Trophoblast cell (in vitro differentiated cells and primary cell): ENCODE data around the gene CYP2C8.
"Not testable (repeated sequence)": the region's sequence is repeated elsewhere in the genome, so short reads cannot be mapped to it uniquely, and the experiment has no call there.

Experiments used
- DNase-seq, 2 donors: peaks; one replicate each; pipeline ENCODE4 v3.0.0-alpha.2; 2016
- H2AFZ ChIP-seq: 2 replicates; pipeline ENCODE4 v1.6.1; 2013; ENCODE audit warnings: low read length, moderate library complexity, mild to moderate bottlenecking; ENCODE audit not compliant: insufficient read depth, poor library complexity
- H2AK5ac ChIP-seq: 2 replicates; pipeline ENCODE4 v1.6.1; 2013; ENCODE audit warnings: mild to moderate bottlenecking, low read length
- H2BK120ac ChIP-seq: 2 replicates; pipeline ENCODE4 v1.6.1; 2013; ENCODE audit warnings: low read length, mild to moderate bottlenecking, moderate library complexity; ENCODE audit not compliant: insufficient read depth, poor library complexity
- H2BK12ac ChIP-seq: 2 replicates; pipeline ENCODE4 v1.6.1; 2013; ENCODE audit warnings: mild to moderate bottlenecking, low read length, moderate library complexity
- H2BK5ac ChIP-seq: 2 replicates; pipeline ENCODE4 v1.6.1; 2013; ENCODE audit warnings: low read length, low read depth, moderate library complexity, mild to moderate bottlenecking; ENCODE audit not compliant: poor library complexity
- H3K14ac ChIP-seq: 2 replicates; pipeline ENCODE4 v1.6.1; 2013; ENCODE audit warnings: mild to moderate bottlenecking, low read length
- H3K18ac ChIP-seq: 2 replicates; pipeline ENCODE4 v1.6.1; 2013; ENCODE audit warnings: mild to moderate bottlenecking, low read length
- H3K23ac ChIP-seq: 2 replicates; pipeline ENCODE4 v1.6.1; 2013; ENCODE audit warnings: low read length
- H3K27ac ChIP-seq: 2 replicates; pipeline ENCODE4 v1.5.1; 2013; ENCODE audit warnings: low read depth, mild to moderate bottlenecking, inconsistent platforms, low read length, moderate library complexity
- H3K27me3 ChIP-seq: 2 replicates; pipeline ENCODE4 v1.6.1; 2013; ENCODE audit warnings: inconsistent platforms, mild to moderate bottlenecking, low read length, moderate library complexity; ENCODE audit not compliant: insufficient read depth
- H3K36me3 ChIP-seq, 2 experiments: 1 replicate in 1 of 2; 2 replicates in 1 of 2; pipeline ENCODE4 v1.6.1; 2013; ENCODE audit warnings: low read length in 2 of 2, mild to moderate bottlenecking in 2 of 2, moderate library complexity in 1 of 2; ENCODE audit not compliant: insufficient read depth in 2 of 2, control insufficient read depth in 1 of 2
- H3K4ac ChIP-seq: 2 replicates; pipeline ENCODE4 v1.6.1; 2013; ENCODE audit warnings: low read depth, mild to moderate bottlenecking, low read length, moderate library complexity
- H3K4me1 ChIP-seq, 2 experiments: 1 replicate in 1 of 2; 2 replicates in 1 of 2; pipeline ENCODE4 v1.6.1; 2013; ENCODE audit warnings: low read length in 2 of 2, mild to moderate bottlenecking in 2 of 2, moderate library complexity in 1 of 2; ENCODE audit not compliant: insufficient read depth in 2 of 2, control insufficient read depth in 1 of 2
- H3K4me2 ChIP-seq: 2 replicates; pipeline ENCODE4 v1.6.1; 2013; ENCODE audit warnings: inconsistent platforms, mild to moderate bottlenecking, low read length, moderate library complexity
- H3K4me3 ChIP-seq: 2 replicates; pipeline ENCODE4 v1.5.1; 2013; ENCODE audit warnings: mild to moderate bottlenecking, low read depth, low read length, inconsistent platforms
- H3K79me1 ChIP-seq: one replicate; pipeline ENCODE4 v1.6.1; 2013; ENCODE audit warnings: low read length
- H3K79me2 ChIP-seq: 2 replicates; pipeline ENCODE4 v1.6.1; 2013; ENCODE audit warnings: low read length, mild to moderate bottlenecking; ENCODE audit not compliant: control insufficient read depth, insufficient read depth, poor library complexity
- H3K9ac ChIP-seq: 2 replicates; pipeline ENCODE4 v1.6.1; 2013; ENCODE audit warnings: mild to moderate bottlenecking, low read length
- H3K9me3 ChIP-seq: 2 replicates; pipeline ENCODE4 v1.6.1; 2013; ENCODE audit warnings: low read depth, mild to moderate bottlenecking, control low read depth, inconsistent platforms, low read length; ENCODE audit not compliant: insufficient read depth
- H4K12ac ChIP-seq: 2 replicates; pipeline ENCODE4 v1.6.1; 2013; ENCODE audit warnings: low read depth, mild to moderate bottlenecking, low read length, moderate library complexity
- H4K8ac ChIP-seq: 2 replicates; pipeline ENCODE4 v1.6.1; 2013; ENCODE audit warnings: low read depth, mild to moderate bottlenecking, low read length, moderate library complexity
- H4K91ac ChIP-seq: one replicate; pipeline ENCODE4 v1.6.1; 2013; ENCODE audit warnings: low read depth, mild to moderate bottlenecking, low read length, moderate library complexity
- WGBS: extraction: QIAGEN DNeasy Blood & Tissue Kit; methylation state at CpG from one replicate; pipeline ENCODE4 v1.1.7; 2013; ENCODE audit warnings: missing lambda C conversion rate; ENCODE audit not compliant: insufficient read length, insufficient coverage; ENCODE audit errors: extremely low coverage; 5-methylcytosine and 5-hydroxymethylcytosine counted together

CYP2C8 gene

GRCh38 chr10:95096143-95096542 is 26.8 kb upstream of the CYP2C8 start:
- Histone ChIP-seq H3K4me3 (no peak overlapping the region), H3K4me1 (no peaks in the 10 kb centered on the region), H2BK5ac (no peak overlapping the region), H2AFZ (no peak overlapping the region), H3K36me3 (no peaks in the 10 kb centered on the region), H2BK12ac (no peak overlapping the region), H3K27me3 (no peaks in the 10 kb centered on the region), H3K23ac (peak overlapping the region; percentile 12), H3K18ac (no peak overlapping the region), H3K4ac (no peak overlapping the region), H2AK5ac (no peak overlapping the region), H3K9me3 (no peaks in the 10 kb centered on the region), H3K4me2 (no peak overlapping the region), H4K91ac (no peak overlapping the region), H3K14ac (no peak overlapping the region), H3K9ac (no peak overlapping the region), H3K79me2 (no peaks in the 10 kb centered on the region), H2BK120ac (no peak overlapping the region), H3K27ac (no peak overlapping the region), H3K79me1 (no peaks in the 10 kb centered on the region), H4K8ac (no peak overlapping the region), H4K12ac (no peak overlapping the region)
- no CpG with 5 or more reads among the region's 1 CpG for WGBS
- DNase-seq, result no peak

DNA sequence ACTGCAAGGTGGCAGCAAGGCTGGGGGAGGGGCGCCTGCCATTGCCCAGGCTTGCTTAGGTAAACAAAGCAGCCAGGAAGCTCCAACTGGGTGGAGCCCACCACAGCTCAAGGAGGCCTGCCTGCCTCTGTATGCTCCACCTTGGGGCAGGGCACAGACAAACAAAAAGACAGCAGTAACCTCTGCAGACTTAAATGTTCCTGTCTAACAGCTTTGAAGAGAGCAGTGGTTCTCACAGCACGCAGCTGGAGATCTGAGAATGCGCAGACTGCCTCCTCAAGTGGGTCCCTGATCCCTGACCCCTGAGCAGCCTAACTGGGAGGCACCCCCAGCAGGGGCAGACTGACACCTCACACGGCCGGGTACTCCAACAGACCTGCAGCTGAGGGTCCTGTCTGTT is 10.3 kb upstream of the CYP2C8 start:
- H3K9ac ChIP-seq, H4K8ac ChIP-seq: not testable (repeated sequence)
- WGBS, result no CpG with 5 or more reads among the region's 5 CpGs

GRCh38 chr10:95077556-95077955 is 8.3 kb upstream of the CYP2C8 start:
- H2AK5ac ChIP-seq, result no peak overlapping the region
- H3K18ac ChIP-seq, result no peak overlapping the region
- H3K79me1 ChIP-seq, result no peaks in the 10 kb centered on the region
- H3K4me3 ChIP-seq, result no peak overlapping the region
- no peaks in the 10 kb centered on the region for H3K79me2 ChIP-seq
- H2AFZ ChIP-seq, result no peak overlapping the region
- H3K4me2 ChIP-seq, result no peak overlapping the region
- no peak overlapping the region for H3K14ac ChIP-seq
- no peak overlapping the region for H2BK12ac ChIP-seq
- no peak overlapping the region for H2BK5ac ChIP-seq
- no peak for DNase-seq
- H3K9me3 ChIP-seq, result no peaks in the 10 kb centered on the region
- H3K27me3 ChIP-seq, result no peaks in the 10 kb centered on the region
- no peak overlapping the region for H3K9ac ChIP-seq
- no peak overlapping the region for H3K27ac ChIP-seq
- no peaks in the 10 kb centered on the region for H3K36me3 ChIP-seq
- H4K12ac ChIP-seq, result no peak overlapping the region
- H3K4me1 ChIP-seq, result no peaks in the 10 kb centered on the region
- H4K8ac ChIP-seq, result no peak overlapping the region
- no peak overlapping the region for H2BK120ac ChIP-seq
- H3K23ac ChIP-seq, result no peak overlapping the region
- H3K4ac ChIP-seq, result no peak overlapping the region
- no peak overlapping the region for H4K91ac ChIP-seq

More for the DNA sequence above, 10.3 kb upstream of the CYP2C8 start:
- not testable (repeated sequence) for H2BK120ac ChIP-seq, H3K4me2 ChIP-seq, H3K23ac ChIP-seq, H3K27me3 ChIP-seq, H3K79me2 ChIP-seq, H2BK12ac ChIP-seq, H4K12ac ChIP-seq, H3K18ac ChIP-seq, H2AFZ ChIP-seq, H3K4me1 ChIP-seq, H2AK5ac ChIP-seq, H3K27ac ChIP-seq, H3K4me3 ChIP-seq, DNase-seq, H3K14ac ChIP-seq, H2BK5ac ChIP-seq, H3K36me3 ChIP-seq, H4K91ac ChIP-seq, H3K79me1 ChIP-seq, H3K9me3 ChIP-seq, H3K4ac ChIP-seq

DNA sequence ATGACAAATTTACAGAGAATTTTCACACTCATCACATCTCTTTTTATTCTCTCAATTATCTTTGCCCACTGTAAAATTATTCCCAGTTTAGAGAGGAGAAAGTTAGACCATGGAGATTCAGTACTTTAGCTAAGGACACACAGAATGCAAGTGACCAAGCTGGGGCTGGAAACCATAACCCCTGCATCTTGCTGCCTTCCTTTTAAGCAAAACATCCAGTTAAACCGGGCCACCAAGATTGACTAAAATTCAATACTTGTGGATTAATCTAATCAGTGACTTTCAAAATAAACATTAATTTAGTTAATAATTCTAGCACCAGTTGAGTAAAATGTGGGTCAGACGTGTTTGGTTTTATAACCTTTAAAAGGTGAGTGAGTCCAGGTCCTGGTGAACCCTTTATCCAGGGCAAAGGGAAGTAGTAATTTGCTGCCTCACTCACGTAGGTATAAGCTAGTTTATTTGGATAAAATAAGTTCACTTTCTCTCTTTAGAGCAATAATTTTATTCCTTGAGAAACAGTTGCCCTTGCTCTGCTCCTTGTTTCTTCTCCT is 1.9 kb upstream of the CYP2C8 start:
- Histone ChIP-seq H2AFZ (no peak overlapping the region), H3K79me1 (no peaks in the 10 kb centered on the region), H2BK120ac (no peak overlapping the region), H2BK12ac (no peak overlapping the region), H3K4me2 (no peak overlapping the region), H3K27me3 (no peaks in the 10 kb centered on the region), H2AK5ac (no peak overlapping the region), H3K4me3 (no peak overlapping the region), H3K4me1 (no peaks in the 10 kb centered on the region), H3K14ac (no peak overlapping the region), H4K8ac (no peak overlapping the region), H3K23ac (no peak overlapping the region), H3K9me3 (no peaks in the 10 kb centered on the region), H3K79me2 (no peaks in the 10 kb centered on the region), H3K27ac (no peak overlapping the region), H2BK5ac (no peak overlapping the region), H3K36me3 (no peaks in the 10 kb centered on the region), H3K18ac (no peak overlapping the region), H4K91ac (no peak overlapping the region), H4K12ac (no peak overlapping the region), H3K4ac (no peak overlapping the region), H3K9ac (no peak overlapping the region)
- no peak for DNase-seq
- no CpG with 5 or more reads among the region's 3 CpGs for WGBS
